HepG2 (cell line): ENCODE measurements around the gene CAPN10. TPM values are rescaled to one million over a fixed set of nuclear protein-coding genes. Genes with fewer than 3 reads are reported as not detected.

Source experiments
- AHR ChIP-seq: IDR thresholded peaks from 2 replicates; pipeline ENCODE4 v1.6.1; 2018; ENCODE audit warnings: missing genetic modification reagents, missing compliant biosample characterization
- BHLHE40 ChIP-seq: IDR thresholded peaks from 2 replicates; pipeline ENCODE4 v1.6.1; 2011; ENCODE audit warnings: low read length, improper control_type of control experiment
- CC2D1A ChIP-seq: sonication (generic); formaldehyde crosslinking; IDR thresholded peaks from 2 replicates; pipeline ENCODE4 v1.8.1; 2023; ENCODE audit warnings: mild to moderate bottlenecking, missing genetic modification reagents
- CREM ChIP-seq, 2 experiments: sonication (generic) in 1 of 2; formaldehyde crosslinking in 1 of 2; IDR thresholded peaks; 2 replicates each; pipeline versions ENCODE4 v1.4.0 to v1.6.1; 2016 to 2020; ENCODE audit warnings: antibody characterized with exemption in 1 of 2, mild to moderate bottlenecking in 1 of 2, missing genetic modification reagents in 1 of 2
- HCFC1 ChIP-seq: fragments of 150-350 bp; IDR thresholded peaks from 2 replicates; pipeline ENCODE4 v1.6.1; 2014; ENCODE audit warnings: low read depth, low read length
- KLF13 ChIP-seq: sonication (generic); formaldehyde crosslinking; IDR thresholded peaks from 2 replicates; pipeline ENCODE4 v1.4.0; 2020; ENCODE audit warnings: mild to moderate bottlenecking, missing genetic modification reagents
- MTA1 ChIP-seq: sonication (generic); formaldehyde crosslinking; IDR thresholded peaks from 2 replicates; pipeline ENCODE4 v1.4.0; 2020; ENCODE audit warnings: missing genetic modification reagents, mild to moderate bottlenecking, borderline replicate concordance
- MTF1 ChIP-seq: sonication (generic); formaldehyde crosslinking; IDR thresholded peaks from 2 replicates; pipeline ENCODE4 v1.5.0; 2020; ENCODE audit warnings: missing genetic modification reagents
- NR1H2 ChIP-seq: sonication (generic); formaldehyde crosslinking; IDR thresholded peaks from 2 replicates; pipeline ENCODE4 v1.8.1; 2022; ENCODE audit warnings: low read depth, missing genetic modification reagents, borderline replicate concordance
- RFXANK ChIP-seq: IDR thresholded peaks from 2 replicates; pipeline ENCODE4 v1.6.1; 2016
- SETDB1 ChIP-seq: sonication (generic); formaldehyde crosslinking; IDR thresholded peaks from 2 replicates; pipeline ENCODE4 v1.5.1; 2020; ENCODE audit warnings: missing genetic modification reagents, mild to moderate bottlenecking, borderline replicate concordance
- SIN3A ChIP-seq: IDR thresholded peaks from 2 replicates; pipeline ENCODE4 v1.6.1; 2011; ENCODE audit warnings: low read depth, mild to moderate bottlenecking, control low read depth, low read length, borderline replicate concordance
- SMC3 ChIP-seq: IDR thresholded peaks from 2 replicates; pipeline ENCODE4 v1.6.1; 2011; ENCODE audit warnings: low read length, improper control_type of control experiment
- SP5 ChIP-seq: IDR thresholded peaks from 2 replicates; pipeline ENCODE4 v1.6.1; 2016; ENCODE audit warnings: low read depth, borderline replicate concordance
- TBX3 ChIP-seq: fragments of 450-650 bp; IDR thresholded peaks from 2 replicates; pipeline ENCODE4 v1.6.1; 2017; ENCODE audit warnings: antibody characterized with exemption, mild to moderate bottlenecking, inconsistent platforms, borderline replicate concordance
- ZNF556 ChIP-seq: sonication (generic); formaldehyde crosslinking; IDR thresholded peaks from 2 replicates; pipeline ENCODE4 v1.4.0; 2020; ENCODE audit warnings: mild to moderate bottlenecking, missing genetic modification reagents, borderline replicate concordance
- ZNF670 ChIP-seq: sonication (generic); formaldehyde crosslinking; IDR thresholded peaks from 2 replicates; pipeline ENCODE4 v1.8.0; 2022; ENCODE audit warnings: mild to moderate bottlenecking, missing genetic modification reagents, borderline replicate concordance
- ZNF674 ChIP-seq: sonication (generic); formaldehyde crosslinking; IDR thresholded peaks from 2 replicates; pipeline ENCODE4 v1.5.0; 2020; ENCODE audit warnings: low read depth, mild to moderate bottlenecking, missing genetic modification reagents
- ZNF703 ChIP-seq: sonication (generic); formaldehyde crosslinking; IDR thresholded peaks from 2 replicates; pipeline ENCODE4 v1.5.1; 2020; ENCODE audit warnings: missing genetic modification reagents, mild to moderate bottlenecking, moderate library complexity, borderline replicate concordance
- ZSCAN12 ChIP-seq: sonication (generic); formaldehyde crosslinking; IDR thresholded peaks from 2 replicates; pipeline ENCODE4 v1.9.0; 2021; ENCODE audit warnings: mild to moderate bottlenecking, missing genetic modification reagents
- polyA plus RNA-seq, 8 experiments: library from polyadenylated mRNA; depleted of rRNA in 3 of 8; stranded (reverse) in 7 of 8; unstranded in 1 of 8; fragments of >200 nt; fragmentation: Illumina TruSeq in 4 of 8; extraction: Trizol in 4 of 8; gene quantifications; 2 replicates each; pipeline versions ENCODE4 v1.2.1 to v1.2.3, GENCODE V29; 2011 to 2016; ENCODE audit warnings: low read depth in 4 of 8, missing spikeins in 1 of 8, mixed read lengths in 1 of 8; ENCODE audit not compliant: insufficient read depth in 1 of 8
- total RNA-seq, 5 experiments: library from RNA; depleted of rRNA; stranded (reverse); fragments of >200 nt; fragmentation: Illumina TruSeq; extraction: Trizol; gene quantifications; 2 replicates each; pipeline ENCODE4 v1.2.3, GENCODE V29; 2016; ENCODE audit warnings: low read depth in 1 of 5
- TF ChIP-seq, protein P1 (sequence below): sonication (generic); formaldehyde crosslinking; IDR thresholded peaks from 2 replicates; pipeline ENCODE4 v1.4.0; 2020; ENCODE audit warnings: missing genetic modification reagents, borderline replicate concordance
- TF ChIP-seq, protein P2 (sequence below): IDR thresholded peaks from 2 replicates; pipeline ENCODE4 v1.6.1; 2016; ENCODE audit warnings: missing compliant biosample characterization, missing genetic modification reagents, borderline replicate concordance
- TF ChIP-seq, protein P3 (sequence below): sonication (generic); formaldehyde crosslinking; IDR thresholded peaks from 2 replicates; pipeline ENCODE4 v1.9.0; 2021; ENCODE audit warnings: missing genetic modification reagents, mild to moderate bottlenecking, borderline replicate concordance

Gene CAPN10
- total and polyA plus RNA-seq, 2 of the 13 experiments (the other 11 are each of a cell fraction or from before 2014, with no cell fraction given) = 27.6 to 32.4 TPM

DNA sequence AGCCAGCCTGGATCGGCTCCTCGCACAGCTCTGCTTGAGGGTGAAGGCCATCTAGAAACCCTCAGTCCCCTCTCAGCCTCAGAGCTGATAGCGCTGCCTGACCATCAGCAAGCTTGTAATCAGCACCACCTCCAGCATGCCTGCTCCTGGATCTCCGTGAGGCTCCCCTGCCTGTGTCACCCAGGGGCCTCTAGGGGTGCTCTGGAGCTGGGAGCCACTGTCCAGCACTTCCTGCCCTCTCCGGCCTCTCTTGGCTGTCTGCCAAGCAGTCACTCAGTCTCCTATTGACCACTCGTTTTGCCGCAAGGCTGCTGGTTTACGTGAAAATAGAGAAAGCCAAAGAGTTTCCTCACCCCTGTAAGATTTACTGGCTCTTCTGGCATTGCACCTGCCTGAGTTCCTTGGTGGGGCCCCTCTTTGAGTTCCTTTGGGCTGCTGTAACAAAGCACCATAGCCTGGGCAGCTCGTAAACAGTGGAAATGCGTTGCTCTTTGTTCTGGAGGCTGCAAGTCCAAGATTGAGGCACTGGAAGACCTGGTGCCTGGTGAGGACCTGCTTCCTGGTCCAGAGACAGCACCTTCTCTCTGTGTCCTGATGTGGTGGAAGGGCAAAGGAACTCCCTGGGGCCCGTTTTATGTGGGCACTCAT, 17.9 kb downstream of the CAPN10 start (continued):
- TF ChIP-seq RFXANK (CRISPR knock-in tag) (0 out of 2 replicates have a peak, but pooled peaks have one; percentile 68), NR1H2 (CRISPR knock-in tag) (no peak), ZNF670 (no peak), BHLHE40 (peak; percentile 56), SMC3 (peak; percentile 74), ZNF556 (CRISPR knock-in tag) (peak; percentile 72; the same call in 1 of the 2 replicates), AHR (0 out of 2 replicates have a peak, but pooled peaks have one; percentile 74), TBX3 (no peak), MTA1 (no peak; the same call in none of the 2 replicates), CC2D1A (CRISPR knock-in tag) (no peak), MTF1 (CRISPR knock-in tag) (no peak), ZSCAN12 (CRISPR knock-in tag) (no peak), SIN3A (no peak), SETDB1 (no peak), CREM (IDR thresholded peaks at IDR 0.05) (peak; percentile 45; the same call in 1 of the 2 replicates), CREM (CRISPR knock-in tag; IDR thresholded peaks at IDR 0.05) (no peak), ZNF674 (CRISPR knock-in tag) (no peak), ZNF703 (CRISPR knock-in tag) (no peak), KLF13 (CRISPR knock-in tag) (no peak), SP5 (CRISPR knock-in tag) (peak; percentile 57; the same call in 1 of the 2 replicates), HCFC1 (peak; percentile 34)
- TF ChIP-seq, protein P1, sequence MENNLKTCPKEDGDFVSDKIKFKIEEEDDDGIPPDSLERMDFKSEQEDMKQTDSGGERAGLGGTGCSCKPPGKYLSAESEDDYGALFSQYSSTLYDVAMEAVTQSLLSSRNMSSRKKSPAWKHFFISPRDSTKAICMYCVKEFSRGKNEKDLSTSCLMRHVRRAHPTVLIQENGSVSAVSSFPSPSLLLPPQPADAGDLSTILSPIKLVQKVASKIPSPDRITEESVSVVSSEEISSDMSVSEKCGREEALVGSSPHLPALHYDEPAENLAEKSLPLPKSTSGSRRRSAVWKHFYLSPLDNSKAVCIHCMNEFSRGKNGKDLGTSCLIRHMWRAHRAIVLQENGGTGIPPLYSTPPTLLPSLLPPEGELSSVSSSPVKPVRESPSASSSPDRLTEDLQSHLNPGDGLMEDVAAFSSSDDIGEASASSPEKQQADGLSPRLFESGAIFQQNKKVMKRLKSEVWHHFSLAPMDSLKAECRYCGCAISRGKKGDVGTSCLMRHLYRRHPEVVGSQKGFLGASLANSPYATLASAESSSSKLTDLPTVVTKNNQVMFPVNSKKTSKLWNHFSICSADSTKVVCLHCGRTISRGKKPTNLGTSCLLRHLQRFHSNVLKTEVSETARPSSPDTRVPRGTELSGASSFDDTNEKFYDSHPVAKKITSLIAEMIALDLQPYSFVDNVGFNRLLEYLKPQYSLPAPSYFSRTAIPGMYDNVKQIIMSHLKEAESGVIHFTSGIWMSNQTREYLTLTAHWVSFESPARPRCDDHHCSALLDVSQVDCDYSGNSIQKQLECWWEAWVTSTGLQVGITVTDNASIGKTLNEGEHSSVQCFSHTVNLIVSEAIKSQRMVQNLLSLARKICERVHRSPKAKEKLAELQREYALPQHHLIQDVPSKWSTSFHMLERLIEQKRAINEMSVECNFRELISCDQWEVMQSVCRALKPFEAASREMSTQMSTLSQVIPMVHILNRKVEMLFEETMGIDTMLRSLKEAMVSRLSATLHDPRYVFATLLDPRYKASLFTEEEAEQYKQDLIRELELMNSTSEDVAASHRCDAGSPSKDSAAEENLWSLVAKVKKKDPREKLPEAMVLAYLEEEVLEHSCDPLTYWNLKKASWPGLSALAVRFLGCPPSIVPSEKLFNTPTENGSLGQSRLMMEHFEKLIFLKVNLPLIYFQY = 0 out of 2 replicates have a peak, but pooled peaks have one; percentile 40
- TF ChIP-seq, protein P2, sequence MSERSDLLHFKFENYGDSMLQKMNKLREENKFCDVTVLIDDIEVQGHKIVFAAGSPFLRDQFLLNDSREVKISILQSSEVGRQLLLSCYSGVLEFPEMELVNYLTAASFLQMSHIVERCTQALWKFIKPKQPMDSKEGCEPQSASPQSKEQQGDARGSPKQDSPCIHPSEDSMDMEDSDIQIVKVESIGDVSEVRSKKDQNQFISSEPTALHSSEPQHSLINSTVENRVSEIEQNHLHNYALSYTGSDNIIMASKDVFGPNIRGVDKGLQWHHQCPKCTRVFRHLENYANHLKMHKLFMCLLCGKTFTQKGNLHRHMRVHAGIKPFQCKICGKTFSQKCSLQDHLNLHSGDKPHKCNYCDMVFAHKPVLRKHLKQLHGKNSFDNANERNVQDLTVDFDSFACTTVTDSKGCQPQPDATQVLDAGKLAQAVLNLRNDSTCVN (CRISPR knock-in tag) = no peak; the same call in 1 of the 2 replicates
- TF ChIP-seq, protein P3, sequence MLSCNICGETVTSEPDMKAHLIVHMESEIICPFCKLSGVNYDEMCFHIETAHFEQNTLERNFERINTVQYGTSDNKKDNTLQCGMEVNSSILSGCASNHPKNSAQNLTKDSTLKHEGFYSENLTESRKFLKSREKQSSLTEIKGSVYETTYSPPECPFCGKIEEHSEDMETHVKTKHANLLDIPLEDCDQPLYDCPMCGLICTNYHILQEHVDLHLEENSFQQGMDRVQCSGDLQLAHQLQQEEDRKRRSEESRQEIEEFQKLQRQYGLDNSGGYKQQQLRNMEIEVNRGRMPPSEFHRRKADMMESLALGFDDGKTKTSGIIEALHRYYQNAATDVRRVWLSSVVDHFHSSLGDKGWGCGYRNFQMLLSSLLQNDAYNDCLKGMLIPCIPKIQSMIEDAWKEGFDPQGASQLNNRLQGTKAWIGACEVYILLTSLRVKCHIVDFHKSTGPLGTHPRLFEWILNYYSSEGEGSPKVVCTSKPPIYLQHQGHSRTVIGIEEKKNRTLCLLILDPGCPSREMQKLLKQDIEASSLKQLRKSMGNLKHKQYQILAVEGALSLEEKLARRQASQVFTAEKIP (CRISPR knock-in tag) = no peak
